Keratinocyte (primary cell): ENCODE data around the gene B4GALT2. TPM values are rescaled to one million over a fixed set of nuclear protein-coding genes. Genes with fewer than 3 reads are reported as not detected.

Experiments used
- DNase-seq: peaks from one replicate; pipeline ENCODE4 v3.0.0-alpha.2; 2011; ENCODE audit warnings: low read depth, missing footprints, low spot score
- FAIRE-seq: peaks from 2 replicates; lab custom pipeline; 2011; peaks lifted over from hg19 to GRCh38; lab: Jason Lieb, UNC
- H2AFZ ChIP-seq: 2 replicates; pipeline ENCODE4 v1.6.0; 2012; ENCODE audit warnings: low read length, control low read depth, inconsistent platforms; ENCODE audit not compliant: control insufficient read depth
- H3K27ac ChIP-seq: 2 replicates; pipeline ENCODE4 v1.5.1; 2011; ENCODE audit warnings: low read length; ENCODE audit not compliant: control insufficient read depth, insufficient read depth
- H3K27me3 ChIP-seq: 3 replicates; pipeline ENCODE4 v1.6.0; 2011; ENCODE audit warnings: low read length; ENCODE audit not compliant: control insufficient read depth, insufficient read depth; ENCODE audit errors: extremely low read depth
- H3K36me3 ChIP-seq, 2 experiments: 2 replicates in 1 of 2; 3 replicates in 1 of 2; pipeline ENCODE4 v1.5.1; 2011; ENCODE audit warnings: low read length in 2 of 2, mild to moderate bottlenecking in 1 of 2; ENCODE audit not compliant: control insufficient read depth in 2 of 2, insufficient read depth in 2 of 2; ENCODE audit errors: extremely low read depth in 1 of 2
- H3K4me1 ChIP-seq: 3 replicates; pipeline ENCODE4 v1.5.1; 2011; ENCODE audit warnings: low read length; ENCODE audit not compliant: control insufficient read depth, insufficient read depth; ENCODE audit errors: extremely low read depth
- H3K4me2 ChIP-seq: 3 replicates; pipeline ENCODE4 v1.6.0; 2011; ENCODE audit warnings: low read depth, low read length; ENCODE audit not compliant: control insufficient read depth, insufficient read depth; ENCODE audit errors: extremely low read depth
- H3K4me3 ChIP-seq, 3 experiments: fragments of 200-600 bp in 1 of 3; sonication (generic) in 1 of 3; 2 replicates in 2 of 3; 3 replicates in 1 of 3; pipeline ENCODE4 v1.5.1; 2011 to 2016; ENCODE audit warnings: low read length in 3 of 3, mild to moderate bottlenecking in 3 of 3, control low read depth in 2 of 3, inconsistent platforms in 1 of 3, low read depth in 1 of 3, mixed read lengths in 1 of 3, mixed run types in 1 of 3, moderate library complexity in 1 of 3; ENCODE audit not compliant: control insufficient read depth in 2 of 3, insufficient read depth in 2 of 3; ENCODE audit errors: extremely low read depth in 1 of 3
- H3K79me2 ChIP-seq: 2 replicates; pipeline ENCODE4 v1.6.0; 2012; ENCODE audit warnings: low read length; ENCODE audit not compliant: control insufficient read depth, insufficient read depth
- H3K9ac ChIP-seq: 3 replicates; pipeline ENCODE4 v1.6.0; 2011; ENCODE audit warnings: low read length; ENCODE audit not compliant: control insufficient read depth, insufficient read depth; ENCODE audit errors: extremely low read depth
- H3K9me1 ChIP-seq: 3 replicates; pipeline ENCODE4 v1.6.0; 2011; ENCODE audit warnings: low read length; ENCODE audit not compliant: control insufficient read depth, insufficient read depth; ENCODE audit errors: extremely low read depth
- H3K9me3 ChIP-seq: 2 replicates; pipeline ENCODE4 v1.5.1; 2012; ENCODE audit warnings: low read depth, low read length; ENCODE audit not compliant: control insufficient read depth
- H4K20me1 ChIP-seq: 3 replicates; pipeline ENCODE4 v1.6.0; 2011; ENCODE audit warnings: low read length; ENCODE audit not compliant: control insufficient read depth, insufficient read depth; ENCODE audit errors: extremely low read depth
- EZH2 ChIP-seq: IDR thresholded peaks from one replicate; pipeline ENCODE4 v1.6.1; 2012; ENCODE audit warnings: inconsistent platforms, mild to moderate bottlenecking, low read length, moderate library complexity
- dilution Hi-C: fragments of 300-500 bp; cut with MboI; formaldehyde crosslinking; loops from one replicate; pipeline ENCODE4 v1.7.0; 2020; ENCODE audit warnings: low sequenced_read_pairs; ENCODE audit not compliant: extremely low pct_ligation_motif_present
- polyA plus RNA-seq, 5 experiments: library from polyadenylated mRNA; depleted of rRNA in 3 of 5; stranded (reverse) in 3 of 5; stranded (forward) in 1 of 5; unstranded in 1 of 5; fragments of >200 nt; gene quantifications; 1 replicate in 1 of 5; 2 replicates in 3 of 5; 3 replicates in 1 of 5; pipeline versions ENCODE4 v1.2.1 to v1.2.3, GENCODE V29; 2011 to 2012; ENCODE audit warnings: missing spikeins in 2 of 5, low read depth in 1 of 5, low replicate concordance in 1 of 5
- TF ChIP-seq, protein P1 (sequence below), 3 experiments: IDR thresholded peaks in 1 of 3; conservative IDR thresholded peaks in 1 of 3; optimal IDR thresholded peaks in 1 of 3; 2 replicates in 2 of 3; 3 replicates in 1 of 3; pipeline versions ENCODE3 to v1.5.1; 2011; ENCODE audit warnings: low read length in 3 of 3, mild to moderate bottlenecking in 3 of 3, moderate library complexity in 2 of 3, control low read depth in 1 of 3, inconsistent platforms in 1 of 3; ENCODE audit not compliant: insufficient read depth in 2 of 3; ENCODE audit errors: extremely low read depth in 1 of 3

The B4GALT2 gene
- polyA plus RNA-seq, 1 donor (not counting 4 experiments of a cell fraction or from before 2014, with no cell fraction given) = 39.6 TPM

DNA sequence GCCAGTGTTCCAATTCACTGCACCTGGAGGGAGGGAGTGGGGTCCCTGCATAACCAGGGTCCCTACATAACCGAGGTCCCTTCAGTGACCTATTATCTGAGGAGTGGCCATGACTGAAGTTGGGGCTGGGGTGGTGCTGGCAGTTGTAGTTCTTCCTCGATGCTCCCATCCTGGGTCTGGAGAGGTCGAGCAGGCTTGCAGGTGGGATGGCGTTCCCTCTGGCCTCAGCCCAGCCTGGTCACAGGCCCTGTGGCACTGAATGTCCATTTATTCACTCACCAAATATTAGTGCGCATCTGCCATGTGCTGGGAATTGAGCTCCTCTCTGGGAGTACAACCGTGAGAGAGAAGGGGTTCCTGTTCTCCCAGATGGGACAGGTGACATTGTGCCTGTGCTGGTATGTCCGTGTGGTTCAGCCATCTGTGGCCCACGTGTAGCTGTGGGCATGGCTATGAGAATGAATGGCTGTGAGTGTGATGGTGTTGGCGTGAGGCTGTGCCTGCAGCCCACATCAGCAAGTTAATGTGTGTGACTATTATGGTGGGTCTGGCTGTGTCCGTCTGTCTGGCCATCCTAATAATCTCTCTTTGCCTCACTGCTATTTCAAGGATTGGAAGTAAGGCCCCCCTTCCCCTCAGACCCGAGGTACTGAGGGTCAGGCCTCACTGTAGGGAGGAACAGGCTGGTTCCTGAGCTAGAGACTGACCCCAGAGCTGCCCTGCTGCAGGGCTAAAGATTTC is 56.1 kb downstream of the B4GALT2 start:
- Histone ChIP-seq H3K9me3 (no peaks in the 10 kb centered on the region), H3K4me1 (peaks cover 31% of the 10 kb centered on the region), H3K27me3 (no peaks in the 10 kb centered on the region), H3K36me3 (no peaks in the 10 kb centered on the region), H3K4me2 (no peak overlapping the region), H3K9me1 (no peaks in the 10 kb centered on the region), H3K4me3 (no peak overlapping the region), H3K27ac (no peak overlapping the region), H3K79me2 (no peaks in the 10 kb centered on the region), H2AFZ (no peak overlapping the region), H4K20me1 (no peaks in the 10 kb centered on the region), H3K9ac (no peak overlapping the region)
- dilution Hi-C loops = no loop called here
- TF ChIP-seq EZH2 = no peak
- TF ChIP-seq, protein P1, sequence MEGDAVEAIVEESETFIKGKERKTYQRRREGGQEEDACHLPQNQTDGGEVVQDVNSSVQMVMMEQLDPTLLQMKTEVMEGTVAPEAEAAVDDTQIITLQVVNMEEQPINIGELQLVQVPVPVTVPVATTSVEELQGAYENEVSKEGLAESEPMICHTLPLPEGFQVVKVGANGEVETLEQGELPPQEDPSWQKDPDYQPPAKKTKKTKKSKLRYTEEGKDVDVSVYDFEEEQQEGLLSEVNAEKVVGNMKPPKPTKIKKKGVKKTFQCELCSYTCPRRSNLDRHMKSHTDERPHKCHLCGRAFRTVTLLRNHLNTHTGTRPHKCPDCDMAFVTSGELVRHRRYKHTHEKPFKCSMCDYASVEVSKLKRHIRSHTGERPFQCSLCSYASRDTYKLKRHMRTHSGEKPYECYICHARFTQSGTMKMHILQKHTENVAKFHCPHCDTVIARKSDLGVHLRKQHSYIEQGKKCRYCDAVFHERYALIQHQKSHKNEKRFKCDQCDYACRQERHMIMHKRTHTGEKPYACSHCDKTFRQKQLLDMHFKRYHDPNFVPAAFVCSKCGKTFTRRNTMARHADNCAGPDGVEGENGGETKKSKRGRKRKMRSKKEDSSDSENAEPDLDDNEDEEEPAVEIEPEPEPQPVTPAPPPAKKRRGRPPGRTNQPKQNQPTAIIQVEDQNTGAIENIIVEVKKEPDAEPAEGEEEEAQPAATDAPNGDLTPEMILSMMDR (optimal IDR thresholded peaks at IDR 0.05 in 1 of 3, IDR thresholded peaks at IDR 0.05 in 1 of 3, conservative IDR thresholded peaks at IDR 0.05 in 1 of 3; ENCODE audit: extremely low read depth in 1 of 3, insufficient read depth in 2 of 3, low read length in 3 of 3) = no peak
- DNase-seq = no peak
- no peak for FAIRE-seq

DNA sequence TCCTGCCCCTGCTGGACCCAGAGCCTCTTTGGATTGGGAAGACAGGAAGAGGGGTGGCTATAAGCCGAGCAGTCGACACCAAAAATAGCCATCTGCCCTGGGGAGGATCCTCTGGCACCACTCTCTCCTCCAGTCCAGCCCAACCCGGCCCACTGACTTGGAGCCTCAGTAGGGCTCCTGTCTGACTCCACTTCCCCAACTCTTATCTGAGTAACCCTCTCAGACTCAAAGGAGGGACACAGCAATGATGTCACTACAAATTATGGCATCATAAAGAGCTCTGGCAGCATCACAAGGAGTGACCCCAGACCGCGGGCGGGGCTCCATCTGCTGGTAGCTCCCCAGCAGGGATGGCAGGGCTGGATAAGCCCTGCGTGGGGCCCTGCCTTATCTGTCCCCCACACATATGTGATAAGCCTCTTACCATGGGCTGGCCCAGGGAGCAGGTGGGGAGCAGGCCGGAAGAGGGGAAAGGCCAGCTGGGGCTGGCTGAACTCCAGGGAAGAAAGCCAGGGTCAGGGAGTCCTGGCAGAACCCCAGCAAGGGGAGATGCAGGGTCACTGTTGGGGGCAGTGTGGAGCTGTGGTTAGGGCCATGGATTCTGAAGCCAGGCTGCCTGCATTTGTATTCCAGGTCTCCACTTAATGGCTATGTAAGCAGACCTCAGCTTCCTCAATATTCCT is 56.9 kb downstream of the B4GALT2 start:
- H3K27ac ChIP-seq = no peak overlapping the region
- no peak overlapping the region for H3K9ac ChIP-seq
- peaks cover 31% of the 10 kb centered on the region for H3K4me1 ChIP-seq
- H3K4me3 ChIP-seq = no peak overlapping the region
- dilution Hi-C loops = no loop called here
- TF ChIP-seq, protein P1 (optimal IDR thresholded peaks at IDR 0.05 in 1 of 3, IDR thresholded peaks at IDR 0.05 in 1 of 3, conservative IDR thresholded peaks at IDR 0.05 in 1 of 3; ENCODE audit: extremely low read depth in 1 of 3, insufficient read depth in 2 of 3, low read length in 3 of 3) = no peak
- no peak for TF ChIP-seq EZH2
- FAIRE-seq = no peak
- no peaks in the 10 kb centered on the region for H3K9me3 ChIP-seq
- H3K4me2 ChIP-seq = no peak overlapping the region
- H3K27me3 ChIP-seq = no peaks in the 10 kb centered on the region
- H4K20me1 ChIP-seq = no peaks in the 10 kb centered on the region
- no peaks in the 10 kb centered on the region for H3K79me2 ChIP-seq
- no peaks in the 10 kb centered on the region for H3K9me1 ChIP-seq
- no peak for DNase-seq
- no peak overlapping the region for H2AFZ ChIP-seq
- no peaks in the 10 kb centered on the region for H3K36me3 ChIP-seq
